Measurements from ENCODE around the gene FOXP1.

FOXP1 gene

GRCh38 chr3:71064291-71064955, 519.1 kb downstream of the FOXP1 start:
- DNase-seq, result peak; percentile 77

GRCh38 chr3:71063773-71064290, 519.7 kb downstream of the FOXP1 start:
- DNase-seq, result no peak

- DNase-seq, result peak; percentile 56
Measured at GRCh38 chr3:71062952-71063772, 520.4 kb downstream of the FOXP1 start.

GRCh38 chr3:71062037-71062932, 521.2 kb downstream of the FOXP1 start:
- DNase-seq, result peak; percentile 18

GRCh38 chr3:71061581-71061980, 521.9 kb downstream of the FOXP1 start:
- no peak for DNase-seq

- no peak for DNase-seq
Measured at GRCh38 chr3:71061037-71061436, 522.5 kb downstream of the FOXP1 start.

- DNase-seq, result peak; percentile 44
Measured at GRCh38 chr3:71060536-71060935, 523.0 kb downstream of the FOXP1 start.

GRCh38 chr3:71057526-71057894, 526.0 kb downstream of the FOXP1 start:
- no peak for DNase-seq

- DNase-seq, result no peak
Measured at GRCh38 chr3:71056327-71056726, 527.2 kb downstream of the FOXP1 start.

GRCh38 chr3:71055257-71056001, 528.1 kb downstream of the FOXP1 start:
- no peak for DNase-seq

GRCh38 chr3:71054312-71054711, 529.2 kb downstream of the FOXP1 start:
- DNase-seq, result no peak

GRCh38 chr3:71053495-71053894, 530.0 kb downstream of the FOXP1 start:
- DNase-seq, result no peak

- DNase-seq, result no peak
Measured at GRCh38 chr3:71052716-71053115, 530.8 kb downstream of the FOXP1 start.

- DNase-seq, result no peak
Measured at GRCh38 chr3:71051893-71052687, 531.4 kb downstream of the FOXP1 start.

- DNase-seq, result no peak
Measured at GRCh38 chr3:71051259-71051595, 532.3 kb downstream of the FOXP1 start.

- peak; percentile 74 for DNase-seq
Measured at GRCh38 chr3:71050538-71051258, 532.8 kb downstream of the FOXP1 start.

- DNase-seq, result no peak
Measured at GRCh38 chr3:71050166-71050537, 533.4 kb downstream of the FOXP1 start.

GRCh38 chr3:71048948-71049347, 534.6 kb downstream of the FOXP1 start:
- no peak for DNase-seq

GRCh38 chr3:71047616-71048531, 535.7 kb downstream of the FOXP1 start:
- DNase-seq, result no peak

GRCh38 chr3:71046791-71047190, 536.7 kb downstream of the FOXP1 start:
- DNase-seq, result no peak
